SK-N-SH (cell line): Measurements from ENCODE around the gene APC. TPM values are rescaled to one million over a fixed set of nuclear protein-coding genes. Genes with fewer than 3 reads are reported as not detected.

Experiments used
- CTCF ChIA-PET: fragments of 300-600, 350-600 bp; formaldehyde crosslinking; extraction: SDS; loops from one replicate; lab custom pipeline; 2021; lab: Yijun Ruan, JAX
- POLR2A ChIA-PET: fragments of 350-600 bp; sonication (Branson Sonifier 250); formaldehyde crosslinking; extraction: SDS; loops from one replicate; lab custom pipeline; 2020; ENCODE audit warnings: antibody characterized with exemption, inconsistent platforms; lab: Yijun Ruan, JAX
- DNase-seq: peaks from one replicate; pipeline ENCODE4 v3.0.0; 2012
- H2AFZ ChIP-seq: fragments of 200-600 bp; sonication (generic); 2 replicates; pipeline ENCODE4 v1.8.1; 2016; ENCODE audit warnings: antibody characterized with exemption, mild to moderate bottlenecking, low read depth
- H3F3A ChIP-seq: fragments of 200-600 bp; sonication (generic); replicated peaks from 2 replicates; pipeline ENCODE3; 2016; ENCODE audit warnings: antibody characterized with exemption, mild to moderate bottlenecking; ENCODE audit not compliant: insufficient read depth
- H3K27ac ChIP-seq, 2 experiments: fragments of 200-500 bp in 1 of 2; fragments of 200-600 bp in 1 of 2; sonication (Bioruptor generic) in 1 of 2; sonication (generic), shearing (Covaris generic) in 1 of 2; 2 replicates each; pipeline versions ENCODE4 v1.5.1 to v1.6.1; 2014 to 2016; ENCODE audit warnings: low read depth in 2 of 2, inconsistent platforms in 1 of 2, low read length in 1 of 2, mild to moderate bottlenecking in 1 of 2, mixed read lengths in 1 of 2
- H3K27me3 ChIP-seq: fragments of 200-600 bp; sonication (generic), shearing (Covaris generic); 2 replicates; pipeline ENCODE4 v1.6.1; 2016; ENCODE audit warnings: mixed run types; ENCODE audit not compliant: insufficient read depth
- H3K36me3 ChIP-seq, 2 experiments: fragments of 200-500 bp in 1 of 2; fragments of 200-600 bp in 1 of 2; sonication (Bioruptor generic) in 1 of 2; sonication (generic) in 1 of 2; replicated peaks in 1 of 2; 2 replicates each; pipeline versions ENCODE3 to v1.5.1; 2014 to 2016; ENCODE audit warnings: low read length in 1 of 2, mild to moderate bottlenecking in 1 of 2; ENCODE audit not compliant: insufficient read depth in 2 of 2, control insufficient read depth in 1 of 2
- H3K4me1 ChIP-seq, 2 experiments: fragments of 200-500 bp in 1 of 2; fragments of 200-600 bp in 1 of 2; sonication (Bioruptor generic) in 1 of 2; sonication (generic), shearing (Covaris generic) in 1 of 2; 2 replicates each; pipeline versions ENCODE4 v1.5.1 to v1.6.1; 2014 to 2016; ENCODE audit warnings: low read depth in 1 of 2, low read length in 1 of 2, mixed run types in 1 of 2; ENCODE audit not compliant: insufficient read depth in 2 of 2, control insufficient read depth in 1 of 2
- H3K4me2 ChIP-seq: fragments of 200-600 bp; sonication (generic), shearing (Covaris generic); 2 replicates; pipeline ENCODE4 v1.6.1; 2017; ENCODE audit warnings: mixed run types
- H3K4me3 ChIP-seq, 2 experiments: fragments of 200-500 bp in 1 of 2; fragments of 200-600 bp in 1 of 2; sonication (Bioruptor generic) in 1 of 2; sonication (generic), shearing (Covaris generic) in 1 of 2; 2 replicates each; pipeline versions ENCODE4 v1.5.1 to v1.8.1; 2014 to 2016; ENCODE audit warnings: low read depth in 2 of 2, inconsistent platforms in 1 of 2, low read length in 1 of 2, mild to moderate bottlenecking in 1 of 2, mixed read lengths in 1 of 2, moderate library complexity in 1 of 2
- H3K79me2 ChIP-seq: fragments of 200-600 bp; sonication (generic); 2 replicates; pipeline ENCODE4 v1.8.1; 2017; ENCODE audit warnings: mild to moderate bottlenecking; ENCODE audit not compliant: insufficient read depth
- H3K9ac ChIP-seq: fragments of 200-600 bp; sonication (generic); 2 replicates; pipeline ENCODE4 v1.6.1; 2017; ENCODE audit warnings: mixed run types
- H3K9me2 ChIP-seq: fragments of 200-600 bp; sonication (generic); 2 replicates; pipeline ENCODE4 v1.6.1; 2017; ENCODE audit warnings: mixed run types
- H3K9me3 ChIP-seq: fragments of 200-600 bp; sonication (generic); 2 replicates; pipeline ENCODE4 v1.6.1; 2017; ENCODE audit warnings: mixed run types, mild to moderate bottlenecking, moderate library complexity
- H4K20me1 ChIP-seq: fragments of 200-600 bp; sonication (generic); 2 replicates; pipeline ENCODE4 v1.6.1; 2017; ENCODE audit warnings: mild to moderate bottlenecking, mixed run types; ENCODE audit not compliant: insufficient read depth
- CHD2 ChIP-seq: fragments of 150-350 bp; IDR thresholded peaks from 2 replicates; pipeline ENCODE4 v1.6.1; 2018; ENCODE audit warnings: low read length; ENCODE audit not compliant: partially characterized antibody
- ELF1 ChIP-seq: IDR thresholded peaks from 2 replicates; pipeline ENCODE4 v1.4.0; 2012
- EZH2phosphoT487 ChIP-seq: fragments of 200-600 bp; sonication (generic); IDR thresholded peaks from 2 replicates; pipeline ENCODE4 v1.6.1; 2017; ENCODE audit warnings: low read depth, mixed run types, mild to moderate bottlenecking, antibody characterized with exemption, moderate library complexity, borderline replicate concordance
- FOXJ3 ChIP-seq: sonication (generic); formaldehyde crosslinking; IDR thresholded peaks from 2 replicates; pipeline ENCODE4 v1.5.1; 2020; ENCODE audit warnings: mild to moderate bottlenecking, missing genetic modification reagents
- FOXM1 ChIP-seq: IDR thresholded peaks from 2 replicates; pipeline ENCODE4 v1.4.0; 2012; ENCODE audit warnings: low read depth, mild to moderate bottlenecking
- RCOR1 ChIP-seq: fragments of 150-350 bp; IDR thresholded peaks from 2 replicates; pipeline ENCODE4 v1.6.1; 2017; ENCODE audit warnings: antibody characterized with exemption, low read length
- RXRA ChIP-seq: IDR thresholded peaks from 2 replicates; pipeline ENCODE4 v1.4.0; 2012; ENCODE audit warnings: low read depth, mild to moderate bottlenecking, borderline replicate concordance
- TCF12 ChIP-seq: IDR thresholded peaks from 2 replicates; pipeline ENCODE4 v1.4.0; 2012
- TEAD4 ChIP-seq: IDR thresholded peaks from 2 replicates; pipeline ENCODE4 v1.4.0; 2012; ENCODE audit warnings: mild to moderate bottlenecking, borderline replicate concordance; ENCODE audit not compliant: insufficient read depth
- YY1 ChIP-seq: IDR thresholded peaks from 2 replicates; pipeline ENCODE4 v1.4.0; 2012; ENCODE audit warnings: low read depth, mild to moderate bottlenecking
- WGBS: methylation state at CpG from one replicate; pipeline ENCODE4 v1.1.6; 2017; ENCODE audit warnings: low lambda C conversion rate; 5-methylcytosine and 5-hydroxymethylcytosine counted together
- polyA plus RNA-seq, 3 experiments: library from polyadenylated mRNA; depleted of rRNA; stranded (reverse); fragments of >200 nt; gene quantifications; 2 replicates each; pipeline ENCODE4 v1.2.3, GENCODE V29; 2012
- TF ChIP-seq, protein P1 (sequence below): IDR thresholded peaks from 2 replicates; pipeline ENCODE4 v1.4.0; 2012; ENCODE audit warnings: low read depth, borderline replicate concordance
- TF ChIP-seq, protein P2 (sequence below): IDR thresholded peaks from 2 replicates; pipeline ENCODE4 v1.4.0; 2012; ENCODE audit warnings: low read depth
- TF ChIP-seq, protein P3 (sequence below): fragments of 150-350 bp; IDR thresholded peaks from 2 replicates; pipeline ENCODE4 v1.6.1; 2016; ENCODE audit warnings: mild to moderate bottlenecking, low read depth, low read length
- TF ChIP-seq, protein P4 (sequence below): IDR thresholded peaks from 2 replicates; pipeline ENCODE4; 2012
- TF ChIP-seq, protein P5 (sequence below): IDR thresholded peaks from 2 replicates; pipeline ENCODE4 v1.4.0; 2012; ENCODE audit warnings: low read depth, borderline replicate concordance

Gene APC
- polyA plus RNA-seq, 1 of the 3 experiments (the other 2 are of a cell fraction): 5.1 TPM

DNA sequence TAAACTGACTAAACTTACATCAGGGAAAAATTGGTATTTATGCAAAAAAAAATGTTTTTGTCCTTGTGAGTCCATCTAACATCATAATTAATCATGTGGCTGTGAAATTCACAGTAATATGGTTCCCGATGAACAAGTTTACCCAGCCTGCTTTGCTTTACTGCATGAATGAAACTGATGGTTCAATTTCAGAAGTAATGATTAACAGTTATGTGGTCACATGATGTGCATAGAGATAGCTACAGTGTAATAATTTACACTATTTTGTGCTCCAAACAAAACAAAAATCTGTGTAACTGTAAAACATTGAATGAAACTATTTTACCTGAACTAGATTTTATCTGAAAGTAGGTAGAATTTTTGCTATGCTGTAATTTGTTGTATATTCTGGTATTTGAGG, 106.8 kb downstream of the APC start:
- Histone ChIP-seq H3K79me2 (no peaks in the 10 kb centered on the region), H3K4me2 (no peak overlapping the region), H3K9ac (no peak overlapping the region), H3K27me3 (no peaks in the 10 kb centered on the region), H3K4me1 (peaks cover 0 to 2% of the 10 kb centered on the region in 2 experiments; a peak in 2 of 4 replicates), H3K9me3 (no peaks in the 10 kb centered on the region), H4K20me1 (no peaks in the 10 kb centered on the region), H3F3A (peaks cover 16% of the 10 kb centered on the region), H3K36me3 (peaks cover 4 to 8% of the 10 kb centered on the region in 2 experiments), H3K9me2 (no peaks in the 10 kb centered on the region), H3K4me3 (no peak overlapping the region), H2AFZ (no peak overlapping the region), H3K27ac (no peak overlapping the region)
- TF ChIP-seq FOXM1 (no peak), EZH2phosphoT487 (no peak), ELF1 (no peak), FOXJ3 (no peak), TCF12 (no peak), RCOR1 (no peak), YY1 (no peak), CHD2 (no peak), TEAD4 (no peak), RXRA (no peak)
- TF ChIP-seq, protein P1, sequence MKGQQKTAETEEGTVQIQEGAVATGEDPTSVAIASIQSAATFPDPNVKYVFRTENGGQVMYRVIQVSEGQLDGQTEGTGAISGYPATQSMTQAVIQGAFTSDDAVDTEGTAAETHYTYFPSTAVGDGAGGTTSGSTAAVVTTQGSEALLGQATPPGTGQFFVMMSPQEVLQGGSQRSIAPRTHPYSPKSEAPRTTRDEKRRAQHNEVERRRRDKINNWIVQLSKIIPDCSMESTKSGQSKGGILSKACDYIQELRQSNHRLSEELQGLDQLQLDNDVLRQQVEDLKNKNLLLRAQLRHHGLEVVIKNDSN: no peak
- TF ChIP-seq, protein P2, sequence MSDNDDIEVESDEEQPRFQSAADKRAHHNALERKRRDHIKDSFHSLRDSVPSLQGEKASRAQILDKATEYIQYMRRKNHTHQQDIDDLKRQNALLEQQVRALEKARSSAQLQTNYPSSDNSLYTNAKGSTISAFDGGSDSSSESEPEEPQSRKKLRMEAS: no peak
- TF ChIP-seq, protein P3, sequence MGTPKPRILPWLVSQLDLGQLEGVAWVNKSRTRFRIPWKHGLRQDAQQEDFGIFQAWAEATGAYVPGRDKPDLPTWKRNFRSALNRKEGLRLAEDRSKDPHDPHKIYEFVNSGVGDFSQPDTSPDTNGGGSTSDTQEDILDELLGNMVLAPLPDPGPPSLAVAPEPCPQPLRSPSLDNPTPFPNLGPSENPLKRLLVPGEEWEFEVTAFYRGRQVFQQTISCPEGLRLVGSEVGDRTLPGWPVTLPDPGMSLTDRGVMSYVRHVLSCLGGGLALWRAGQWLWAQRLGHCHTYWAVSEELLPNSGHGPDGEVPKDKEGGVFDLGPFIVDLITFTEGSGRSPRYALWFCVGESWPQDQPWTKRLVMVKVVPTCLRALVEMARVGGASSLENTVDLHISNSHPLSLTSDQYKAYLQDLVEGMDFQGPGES: no peak
- TF ChIP-seq, protein P4, sequence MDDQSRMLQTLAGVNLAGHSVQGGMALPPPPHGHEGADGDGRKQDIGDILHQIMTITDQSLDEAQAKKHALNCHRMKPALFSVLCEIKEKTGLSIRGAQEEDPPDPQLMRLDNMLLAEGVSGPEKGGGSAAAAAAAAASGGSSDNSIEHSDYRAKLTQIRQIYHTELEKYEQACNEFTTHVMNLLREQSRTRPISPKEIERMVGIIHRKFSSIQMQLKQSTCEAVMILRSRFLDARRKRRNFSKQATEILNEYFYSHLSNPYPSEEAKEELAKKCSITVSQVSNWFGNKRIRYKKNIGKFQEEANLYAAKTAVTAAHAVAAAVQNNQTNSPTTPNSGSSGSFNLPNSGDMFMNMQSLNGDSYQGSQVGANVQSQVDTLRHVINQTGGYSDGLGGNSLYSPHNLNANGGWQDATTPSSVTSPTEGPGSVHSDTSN: no peak
- TF ChIP-seq, protein P5, sequence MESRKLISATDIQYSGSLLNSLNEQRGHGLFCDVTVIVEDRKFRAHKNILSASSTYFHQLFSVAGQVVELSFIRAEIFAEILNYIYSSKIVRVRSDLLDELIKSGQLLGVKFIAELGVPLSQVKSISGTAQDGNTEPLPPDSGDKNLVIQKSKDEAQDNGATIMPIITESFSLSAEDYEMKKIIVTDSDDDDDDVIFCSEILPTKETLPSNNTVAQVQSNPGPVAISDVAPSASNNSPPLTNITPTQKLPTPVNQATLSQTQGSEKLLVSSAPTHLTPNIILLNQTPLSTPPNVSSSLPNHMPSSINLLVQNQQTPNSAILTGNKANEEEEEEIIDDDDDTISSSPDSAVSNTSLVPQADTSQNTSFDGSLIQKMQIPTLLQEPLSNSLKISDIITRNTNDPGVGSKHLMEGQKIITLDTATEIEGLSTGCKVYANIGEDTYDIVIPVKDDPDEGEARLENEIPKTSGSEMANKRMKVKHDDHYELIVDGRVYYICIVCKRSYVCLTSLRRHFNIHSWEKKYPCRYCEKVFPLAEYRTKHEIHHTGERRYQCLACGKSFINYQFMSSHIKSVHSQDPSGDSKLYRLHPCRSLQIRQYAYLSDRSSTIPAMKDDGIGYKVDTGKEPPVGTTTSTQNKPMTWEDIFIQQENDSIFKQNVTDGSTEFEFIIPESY: no peak
- WGBS: 100% methylated on average over 1 of the region's 1 CpG
- ChIA-PET CTCF (no interaction called here), POLR2A (no interaction called here)
- DNase-seq: no peak
